ENCODE measurements around the gene TMEM170A.

The TMEM170A gene

DNA sequence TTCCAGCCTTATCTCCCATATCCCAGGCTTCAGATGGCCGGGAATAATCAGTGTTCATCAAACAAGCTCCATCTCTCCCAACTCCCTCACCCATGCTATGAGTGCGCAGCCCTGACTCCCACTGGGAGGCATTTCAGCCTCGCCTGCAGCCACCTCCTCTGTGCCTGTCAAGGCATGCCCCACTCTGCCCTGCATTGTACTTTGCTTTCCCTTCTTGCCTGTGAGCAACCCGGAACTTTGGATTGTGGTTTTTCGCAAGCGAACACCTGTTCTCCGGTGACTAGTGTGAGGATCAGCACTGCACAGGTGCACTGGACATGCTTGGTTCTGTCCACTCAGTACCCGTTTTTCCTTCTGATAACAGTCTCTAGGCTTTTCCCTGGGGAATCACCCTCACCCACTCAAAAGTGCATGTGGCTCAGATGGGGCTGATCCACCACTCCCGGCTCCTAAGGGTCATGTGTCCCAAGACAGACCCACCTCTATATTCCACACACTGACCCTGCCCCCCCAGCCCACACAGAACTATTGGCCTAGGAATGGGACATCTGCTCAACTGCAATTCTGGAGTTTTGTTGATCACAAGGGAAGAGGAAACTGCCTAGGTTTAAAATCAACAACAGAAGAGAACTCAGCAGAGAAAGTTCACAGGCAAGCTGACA lies 21.7 kb upstream of the TMEM170A start:
- H3K9me3 Mint-ChIP-seq, result no peaks in the 10 kb centered on the region
- H3K4me3 Mint-ChIP-seq, result no peak overlapping the region
- H3K27me3 Mint-ChIP-seq, result peaks cover 5% of the 10 kb centered on the region
- no peak overlapping the region for H3K27ac Mint-ChIP-seq
- no peaks in the 10 kb centered on the region for H3K36me3 Mint-ChIP-seq
- no peaks in the 10 kb centered on the region for H3K4me1 Mint-ChIP-seq

DNA sequence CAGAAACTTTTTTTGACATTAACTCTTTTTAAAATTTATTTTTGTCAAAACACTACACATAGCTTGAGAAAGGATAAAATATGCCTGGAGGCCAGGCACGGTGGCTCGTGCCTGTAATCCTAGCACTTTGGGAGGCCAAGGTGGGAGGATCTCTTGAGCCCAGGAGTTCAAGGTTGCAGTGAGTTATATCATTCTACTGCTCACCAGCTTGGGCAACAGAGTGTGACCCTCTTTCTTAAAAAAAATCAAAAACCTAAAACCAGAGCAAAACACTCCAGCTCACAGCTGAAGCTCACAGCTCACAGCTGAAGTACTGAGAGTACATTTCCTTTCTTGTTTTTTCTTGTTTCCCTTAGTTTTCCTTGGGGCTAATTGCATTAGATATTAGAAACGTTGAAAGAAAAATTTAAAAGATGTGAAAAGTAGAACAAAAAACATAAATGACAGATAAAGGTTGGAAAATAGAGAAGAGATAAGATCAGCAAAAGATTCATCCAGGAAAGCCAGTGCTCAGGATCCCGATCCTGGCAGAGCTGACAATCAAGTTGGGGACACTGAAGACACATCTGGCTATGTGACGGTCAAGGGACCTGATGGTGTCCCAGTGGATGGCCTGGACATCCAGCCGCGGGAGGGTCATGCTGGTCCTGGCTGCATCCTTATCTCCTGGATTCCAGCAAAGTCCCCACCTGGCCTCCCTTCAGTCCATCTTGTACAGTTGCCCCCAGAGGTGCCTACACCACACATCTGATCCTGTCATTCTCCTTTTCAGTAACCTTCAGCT lies 20.9 kb upstream of the TMEM170A start:
- Mint-ChIP-seq H3K9me3 (no peaks in the 10 kb centered on the region), H3K4me3 (no peak overlapping the region), H3K36me3 (no peaks in the 10 kb centered on the region), H3K27me3 (peaks cover 5% of the 10 kb centered on the region), H3K27ac (no peak overlapping the region), H3K4me1 (no peaks in the 10 kb centered on the region)

DNA sequence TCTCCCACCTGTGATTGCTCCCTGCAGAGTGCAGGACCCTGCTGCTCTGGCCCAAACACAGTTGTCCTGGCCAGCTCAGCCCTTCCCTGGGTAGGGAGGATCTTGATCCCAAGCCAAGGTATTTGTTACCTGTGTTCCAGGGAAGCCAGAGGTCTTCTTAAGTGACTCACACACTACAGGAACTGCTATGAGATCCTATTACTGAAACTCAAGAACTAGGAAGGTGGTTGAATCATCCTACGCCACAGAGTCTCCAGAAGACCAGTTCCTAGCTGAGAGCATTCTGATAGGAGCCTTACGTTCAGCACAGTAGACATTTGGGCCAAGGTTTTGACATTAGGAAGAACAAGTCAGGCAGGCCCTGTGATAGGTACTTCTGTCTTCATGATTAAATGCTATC lies 18.7 kb upstream of the TMEM170A start:
- Mint-ChIP-seq H3K27me3 (peaks cover 5% of the 10 kb centered on the region), H3K4me3 (no peak overlapping the region), H3K4me1 (no peaks in the 10 kb centered on the region), H3K9me3 (no peaks in the 10 kb centered on the region), H3K27ac (no peak overlapping the region), H3K36me3 (no peaks in the 10 kb centered on the region)

DNA sequence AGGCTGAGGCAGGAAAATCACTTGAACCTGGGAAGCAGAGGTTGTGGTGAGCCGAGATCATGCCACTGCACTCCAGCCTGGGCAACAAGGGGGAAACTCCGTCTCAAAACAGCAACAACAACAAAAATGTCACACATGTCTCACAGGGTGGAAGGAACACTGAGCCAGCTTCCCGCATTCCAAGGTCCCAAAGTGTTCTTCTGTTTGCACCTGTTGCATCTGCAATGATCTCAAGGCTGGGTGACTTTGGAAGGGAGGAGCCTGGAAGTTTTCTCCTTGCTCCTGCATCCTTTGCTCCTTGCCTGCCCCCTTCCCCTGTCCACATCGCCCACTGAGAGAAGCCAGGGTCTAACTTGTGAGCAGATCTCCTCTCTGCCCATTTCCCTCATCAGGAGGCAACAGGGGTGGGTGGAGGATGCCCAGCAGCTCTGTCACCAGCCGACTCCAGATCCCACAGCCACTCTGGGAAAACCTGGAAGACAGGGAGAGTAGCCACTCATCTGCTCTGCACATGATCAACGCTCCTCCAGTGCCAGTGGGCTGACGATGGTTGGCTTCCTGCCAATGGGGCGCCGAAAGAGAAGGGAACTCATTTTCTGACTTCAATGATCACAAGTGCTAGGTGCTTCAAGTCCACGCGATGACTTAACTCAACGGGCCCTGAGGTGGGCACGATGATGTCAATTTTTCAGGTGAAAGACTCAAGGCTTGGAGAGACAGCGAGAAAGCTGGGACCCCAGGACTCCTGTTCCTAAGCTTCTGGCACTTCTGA lies 18.1 kb upstream of the TMEM170A start:
- Mint-ChIP-seq H3K9me3 (no peaks in the 10 kb centered on the region), H3K27me3 (peaks cover 5% of the 10 kb centered on the region), H3K4me1 (no peaks in the 10 kb centered on the region), H3K36me3 (no peaks in the 10 kb centered on the region), H3K27ac (no peak overlapping the region), H3K4me3 (no peak overlapping the region)

DNA sequence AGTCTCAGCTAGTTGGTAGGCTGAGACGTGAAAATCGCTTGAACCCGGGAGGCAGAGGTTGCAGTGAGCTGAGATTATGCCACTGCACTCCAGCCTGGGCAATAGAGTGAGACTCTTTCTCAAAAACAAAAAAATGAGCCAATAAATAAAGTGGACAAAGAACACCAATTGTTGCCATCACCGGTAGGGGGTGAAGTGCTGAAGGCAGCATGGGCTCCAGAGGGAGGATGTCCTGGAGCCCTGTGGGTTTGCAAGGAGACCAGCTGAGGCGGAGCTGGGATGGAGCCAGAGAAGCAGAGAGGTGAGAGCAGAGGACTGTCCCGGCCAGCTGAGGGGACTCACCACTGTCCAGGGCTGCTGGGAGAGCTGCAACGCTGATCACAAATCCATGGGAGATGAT lies 17.0 kb upstream of the TMEM170A start:
- no peak overlapping the region for H3K4me3 Mint-ChIP-seq
- H3K36me3 Mint-ChIP-seq, result no peaks in the 10 kb centered on the region
- H3K4me1 Mint-ChIP-seq, result no peaks in the 10 kb centered on the region
- no peak overlapping the region for H3K27ac Mint-ChIP-seq
- no peaks in the 10 kb centered on the region for H3K9me3 Mint-ChIP-seq
- peaks cover 3% of the 10 kb centered on the region for H3K27me3 Mint-ChIP-seq

DNA sequence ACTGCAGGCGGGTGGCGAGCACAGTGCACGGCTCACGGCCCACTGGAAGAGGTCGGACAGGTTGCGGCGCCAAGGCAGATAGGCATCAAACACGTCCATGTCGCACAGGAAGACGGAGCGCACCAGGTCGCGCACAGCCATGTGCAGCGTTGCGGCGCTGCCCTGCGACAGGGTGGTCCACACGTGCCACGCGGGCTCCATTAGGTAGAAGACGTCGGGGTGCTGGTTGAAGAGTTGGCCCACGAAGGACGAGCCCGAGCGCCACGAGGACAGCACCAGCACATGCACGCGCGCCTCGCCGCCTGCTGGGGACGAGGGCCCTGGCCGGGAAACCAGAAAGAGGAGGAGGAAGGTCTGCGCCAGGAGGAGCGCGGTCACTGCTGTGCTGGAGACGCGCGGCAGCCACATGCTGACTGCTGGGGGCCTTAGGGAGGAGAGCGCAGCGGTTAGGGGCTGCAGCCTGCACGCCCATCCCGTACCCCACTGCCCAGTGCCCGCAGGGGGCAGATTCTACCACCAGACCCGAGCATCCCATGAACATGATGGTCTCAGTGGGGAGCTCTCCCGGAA lies 15.0 kb upstream of the TMEM170A start:
- H3K27ac Mint-ChIP-seq, result no peak overlapping the region
- H3K27me3 Mint-ChIP-seq, result no peaks in the 10 kb centered on the region
- H3K9me3 Mint-ChIP-seq, result no peaks in the 10 kb centered on the region
- H3K4me3 Mint-ChIP-seq, result no peak overlapping the region
- H3K36me3 Mint-ChIP-seq, result no peaks in the 10 kb centered on the region
- H3K4me1 Mint-ChIP-seq, result no peaks in the 10 kb centered on the region

DNA sequence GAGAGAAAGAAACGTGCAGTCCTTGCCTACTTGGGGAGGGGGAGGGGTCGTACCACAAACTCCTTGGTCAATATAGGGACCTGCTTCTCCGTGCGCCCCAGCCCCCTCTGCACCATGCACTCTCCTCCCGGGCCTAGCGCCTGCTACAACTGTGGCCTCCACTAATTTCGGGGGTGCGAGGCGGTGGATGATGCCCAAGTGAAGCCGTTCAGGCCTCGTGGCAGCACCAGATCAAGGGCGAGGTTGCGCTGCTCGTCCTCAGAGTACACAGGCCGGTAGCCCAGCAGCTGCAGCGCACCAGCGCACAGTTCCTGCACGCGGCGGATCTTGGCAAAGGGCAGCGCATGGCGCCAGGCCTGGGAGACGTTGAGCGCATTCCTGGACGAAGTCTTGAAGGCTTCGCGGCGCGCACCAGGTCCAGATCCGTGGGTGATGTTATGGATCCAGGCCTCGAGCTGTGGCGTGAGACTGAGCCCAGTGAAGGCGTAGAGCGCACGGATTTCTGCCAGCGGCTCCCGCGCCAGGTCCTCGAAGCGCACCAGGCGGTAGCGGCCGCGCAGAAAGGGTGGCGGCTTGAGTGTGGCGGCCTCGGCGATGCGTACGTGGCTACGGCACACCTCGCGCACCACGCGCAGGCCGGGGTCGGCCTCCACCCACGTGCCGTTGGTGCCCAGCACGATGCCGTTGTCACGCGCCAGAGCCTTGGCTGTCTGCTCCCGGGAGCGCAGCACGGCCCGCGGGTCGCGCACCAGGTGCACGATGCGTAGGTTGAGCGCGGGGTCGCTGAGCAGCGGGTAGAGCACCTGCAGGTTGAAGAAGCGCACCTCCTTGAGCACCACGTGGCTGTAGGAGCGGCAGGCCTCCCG lies 14.2 kb upstream of the TMEM170A start:
- Mint-ChIP-seq H3K4me3 (no peak overlapping the region), H3K27me3 (no peaks in the 10 kb centered on the region), H3K9me3 (no peaks in the 10 kb centered on the region), H3K36me3 (no peaks in the 10 kb centered on the region), H3K27ac (no peak overlapping the region), H3K4me1 (no peaks in the 10 kb centered on the region)

DNA sequence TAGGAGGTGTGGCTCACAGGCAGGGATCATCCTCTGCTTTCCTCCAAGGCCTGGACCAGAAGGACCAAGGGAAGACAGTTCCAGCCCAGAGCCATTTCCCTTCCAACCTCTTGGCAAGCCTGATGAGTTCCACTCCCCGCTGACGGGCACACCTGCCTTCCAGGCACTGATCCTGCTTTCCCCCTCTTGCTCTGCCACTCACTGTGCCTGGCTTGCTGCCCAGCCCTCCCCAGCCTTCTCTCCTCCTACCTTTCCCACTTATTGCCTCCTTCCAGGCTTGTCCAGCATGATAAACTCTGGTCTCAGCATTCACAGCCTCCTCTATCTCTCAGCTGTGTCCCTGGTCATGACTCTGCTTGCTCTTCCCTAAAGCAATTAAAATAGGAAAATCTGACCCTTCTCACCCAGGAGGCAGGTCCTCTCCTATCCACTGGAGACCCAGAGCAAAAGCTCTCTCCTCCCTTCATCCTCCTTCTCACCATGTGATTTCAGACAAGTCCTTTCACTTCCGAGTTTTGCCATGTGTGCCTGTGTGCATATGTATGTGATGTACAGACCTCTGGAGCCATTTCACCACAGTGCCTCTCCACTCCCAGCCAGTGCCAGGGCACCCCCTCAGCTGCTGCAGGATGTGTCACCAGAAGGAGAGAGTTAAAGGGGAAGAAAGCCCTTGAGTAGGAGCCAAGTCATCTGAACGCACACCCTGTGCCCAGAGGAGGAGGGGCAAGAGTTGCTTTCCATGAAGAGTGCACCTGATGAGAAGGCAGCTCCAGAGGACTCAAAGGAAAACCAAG lies 13.4 kb upstream of the TMEM170A start:
- Mint-ChIP-seq H3K36me3 (no peaks in the 10 kb centered on the region), H3K9me3 (no peaks in the 10 kb centered on the region), H3K4me1 (no peaks in the 10 kb centered on the region), H3K4me3 (no peak overlapping the region), H3K27ac (no peak overlapping the region), H3K27me3 (no peaks in the 10 kb centered on the region)

DNA sequence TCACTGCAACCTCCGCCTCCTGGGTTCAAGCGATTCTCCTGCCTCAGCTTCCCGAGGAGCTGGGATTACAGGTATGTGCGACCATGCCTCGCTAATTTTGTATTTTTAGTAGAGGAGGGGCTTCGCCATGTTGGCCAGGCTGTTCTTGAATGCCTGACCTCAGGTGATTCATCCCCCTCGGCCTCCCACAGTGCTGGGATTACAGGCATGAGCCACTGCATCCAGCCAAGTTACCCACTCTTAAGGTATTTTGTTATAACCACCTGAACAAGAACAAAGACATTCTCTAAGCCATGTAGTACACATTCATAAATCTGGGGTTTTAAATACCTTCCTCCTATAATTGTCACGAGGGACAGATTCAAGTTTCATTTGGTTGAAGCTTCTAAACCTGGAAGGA lies 12.3 kb upstream of the TMEM170A start:
- no peaks in the 10 kb centered on the region for H3K27me3 Mint-ChIP-seq
- no peak overlapping the region for H3K27ac Mint-ChIP-seq
- H3K36me3 Mint-ChIP-seq, result no peaks in the 10 kb centered on the region
- H3K9me3 Mint-ChIP-seq, result no peaks in the 10 kb centered on the region
- H3K4me1 Mint-ChIP-seq, result no peaks in the 10 kb centered on the region
- H3K4me3 Mint-ChIP-seq, result no peak overlapping the region

DNA sequence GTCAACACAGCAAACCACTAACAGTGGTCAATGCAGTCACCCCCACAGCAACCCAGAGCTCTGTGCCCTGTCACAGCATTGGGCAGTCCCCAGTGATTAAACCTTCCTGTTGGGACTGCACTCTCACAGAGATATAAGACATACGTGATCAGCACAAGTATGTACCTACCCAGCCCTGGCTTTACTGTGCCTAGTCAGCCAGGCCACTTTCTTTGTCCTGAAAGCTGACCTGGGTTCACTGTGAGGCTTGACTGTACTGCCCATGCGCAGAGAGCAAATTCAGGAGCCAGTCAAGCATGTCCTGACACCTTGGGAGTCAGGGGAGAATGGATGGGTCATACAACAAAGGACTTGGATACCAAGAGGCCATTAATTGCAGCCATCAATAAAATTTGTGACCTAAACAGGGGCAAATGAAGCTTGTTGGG lies 10.9 kb upstream of the TMEM170A start:
- no peaks in the 10 kb centered on the region for H3K9me3 Mint-ChIP-seq
- H3K27me3 Mint-ChIP-seq, result no peaks in the 10 kb centered on the region
- no peaks in the 10 kb centered on the region for H3K4me1 Mint-ChIP-seq
- H3K4me3 Mint-ChIP-seq, result no peak overlapping the region
- H3K36me3 Mint-ChIP-seq, result no peaks in the 10 kb centered on the region
- no peak overlapping the region for H3K27ac Mint-ChIP-seq

DNA sequence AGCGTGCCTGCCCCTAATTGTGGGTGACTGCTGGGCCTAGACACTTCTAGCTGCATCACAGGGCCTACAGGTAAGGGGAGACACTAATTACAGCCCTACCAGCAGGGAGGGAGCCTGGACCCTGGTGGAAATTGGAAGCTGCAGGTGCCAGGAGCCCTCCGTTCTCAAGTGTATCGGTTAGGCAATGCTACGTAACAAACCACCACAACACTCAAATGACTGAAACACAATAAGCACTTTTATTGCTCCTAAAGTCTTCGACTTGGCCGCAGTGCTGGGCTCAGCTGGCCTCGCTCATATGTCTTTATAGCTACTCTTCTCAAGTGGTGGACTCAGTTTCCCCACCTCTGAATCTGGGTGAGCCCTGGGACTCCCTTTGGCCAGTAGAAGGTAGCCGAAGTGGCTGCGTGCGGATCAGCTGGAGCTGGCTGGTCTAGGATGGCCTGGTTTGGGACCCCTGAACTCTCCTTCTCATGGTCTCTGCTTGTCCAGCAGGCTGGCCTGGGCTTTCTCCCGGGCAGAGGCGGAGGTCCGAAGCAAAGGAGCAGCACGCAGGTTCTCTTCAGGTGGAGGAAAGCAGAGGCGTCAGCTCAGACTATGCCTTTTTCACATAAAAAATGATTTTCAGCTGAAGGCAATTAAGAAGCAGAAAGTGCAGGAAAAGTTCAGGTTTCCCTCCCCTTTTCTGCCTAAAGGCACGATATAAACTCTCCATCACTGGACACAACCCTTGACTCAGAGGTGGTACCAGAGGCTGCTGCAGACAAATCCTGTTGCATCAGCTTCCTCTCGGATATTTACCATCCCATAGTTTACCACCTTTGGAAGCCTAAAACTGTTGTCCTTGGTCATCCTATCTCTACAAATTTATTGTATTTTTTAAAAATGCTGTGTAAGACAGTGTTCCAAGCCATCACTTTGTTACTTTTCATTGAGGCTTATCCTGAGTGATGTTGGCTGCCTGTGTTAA lies 8.7 kb upstream of the TMEM170A start:
- no peaks in the 10 kb centered on the region for H3K9me3 Mint-ChIP-seq

DNA sequence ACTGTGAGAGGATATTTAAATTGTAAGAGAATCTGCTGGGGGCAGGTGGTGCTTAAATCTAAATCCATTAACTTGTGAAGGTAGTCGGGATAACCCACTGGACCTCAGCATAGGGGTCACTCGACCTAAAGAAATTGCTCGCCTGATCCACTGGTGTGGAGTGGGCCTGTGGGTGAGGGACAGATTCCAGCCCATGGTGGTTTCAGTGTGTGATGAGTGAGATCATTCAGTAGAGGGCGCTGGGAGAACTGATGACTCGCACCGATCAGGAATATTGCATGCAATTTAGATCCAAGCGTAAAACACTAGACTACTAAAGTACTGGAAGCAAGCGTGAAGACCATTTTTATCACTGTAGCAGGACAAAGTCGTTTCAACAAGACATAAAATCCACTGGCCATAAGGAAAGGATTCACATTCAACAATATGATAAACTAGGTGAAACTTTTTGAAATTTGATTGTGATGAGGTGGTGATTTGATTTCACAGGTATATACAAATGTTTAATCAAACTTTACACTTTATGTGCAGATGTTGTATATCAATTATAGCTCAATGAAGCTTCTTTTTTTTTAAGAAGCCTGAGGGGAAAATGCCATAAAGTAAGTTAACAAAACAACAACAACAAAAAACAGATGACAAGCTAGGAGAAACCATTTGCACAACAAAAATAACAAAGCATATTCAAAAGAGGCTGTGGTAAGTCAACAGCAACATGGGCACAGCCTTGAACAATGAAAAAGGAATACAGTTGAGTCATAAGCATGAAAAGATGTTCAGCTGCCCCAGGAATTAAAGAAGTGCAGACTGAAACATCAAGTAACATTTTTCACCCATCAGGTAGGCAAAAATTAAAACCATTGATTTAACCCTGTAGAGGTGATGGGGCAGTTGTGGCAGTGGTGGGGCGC lies 7.5 kb upstream of the TMEM170A start:
- no peak overlapping the region for H3K4me3 Mint-ChIP-seq
- H3K4me1 Mint-ChIP-seq, result no peaks in the 10 kb centered on the region
- H3K36me3 Mint-ChIP-seq, result no peaks in the 10 kb centered on the region
- H3K9me3 Mint-ChIP-seq, result no peaks in the 10 kb centered on the region
- H3K27me3 Mint-ChIP-seq, result no peaks in the 10 kb centered on the region
- no peak overlapping the region for H3K27ac Mint-ChIP-seq

More for the DNA sequence above, 8.7 kb upstream of the TMEM170A start:
- Mint-ChIP-seq H3K4me1 (no peaks in the 10 kb centered on the region), H3K4me3 (no peak overlapping the region), H3K36me3 (no peaks in the 10 kb centered on the region), H3K27ac (no peak overlapping the region), H3K27me3 (no peaks in the 10 kb centered on the region)

DNA sequence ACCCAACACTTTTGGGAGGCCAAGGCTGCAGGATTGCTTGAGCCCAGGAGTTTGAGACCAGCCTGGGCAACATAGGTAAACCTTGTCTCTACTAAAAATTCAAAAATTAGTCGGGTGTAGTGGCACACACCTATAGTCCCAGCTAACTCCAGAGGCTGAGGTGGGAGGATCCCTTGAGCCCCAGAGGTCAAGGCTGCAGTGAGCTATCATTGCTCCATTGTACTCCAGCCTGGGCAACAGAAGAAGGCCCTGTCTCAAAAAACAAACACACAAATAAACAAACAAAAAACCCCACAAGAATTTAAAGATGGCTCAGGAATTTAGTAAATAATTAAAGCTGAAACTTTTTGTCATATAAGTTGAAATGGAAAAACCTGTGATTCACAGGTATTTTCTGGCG lies 2.3 kb upstream of the TMEM170A start:
- Mint-ChIP-seq H3K9me3 (no peaks in the 10 kb centered on the region), H3K4me3 (no peak overlapping the region)

More for the DNA sequence above, 2.3 kb upstream of the TMEM170A start:
- H3K36me3 Mint-ChIP-seq, result no peaks in the 10 kb centered on the region
- H3K4me1 Mint-ChIP-seq, result peaks cover 23% of the 10 kb centered on the region
- H3K27me3 Mint-ChIP-seq, result no peaks in the 10 kb centered on the region
- H3K27ac Mint-ChIP-seq, result no peak overlapping the region
